ENCODE measurements around the gene CLIC4. TPM values are rescaled to one million over a fixed set of nuclear protein-coding genes. Genes with fewer than 3 reads are reported as not detected.
"Not testable (repeated sequence)": the region's sequence is repeated elsewhere in the genome, so short reads cannot be mapped to it uniquely, and the experiment has no call there.

CLIC4 gene
- total RNA-seq, 1 donor from 2014 or later, result 353 TPM

GRCh38 chr1:24696756-24697330 lies 48.4 kb upstream of the CLIC4 start:
- Histone ChIP-seq H3K36me3 (ENCODE audit: insufficient read depth, low read length) (no peaks in the 10 kb centered on the region), H3K27me3 (ENCODE audit: insufficient read depth, low read length) (no peaks in the 10 kb centered on the region), H3K27ac (ENCODE audit: low read depth, low read length) (no peak overlapping the region), H2AFZ (ENCODE audit: low read depth, low read length) (no peak overlapping the region), H3K9me3 (ENCODE audit: insufficient read depth, low read depth, low read length) (no peaks in the 10 kb centered on the region), H3K4me1 (ENCODE audit: insufficient read depth, low read length) (peaks cover 6% of the 10 kb centered on the region), H3K4me2 (ENCODE audit: low read length) (no peak overlapping the region), H4K20me1 (ENCODE audit: insufficient read depth, low read length) (no peaks in the 10 kb centered on the region), H3K4me3 (ENCODE audit: insufficient read depth, low read depth, low read length) (no peak overlapping the region), H3K79me2 (ENCODE audit: insufficient read depth, low read length) (no peaks in the 10 kb centered on the region), H3K9ac (ENCODE audit: low read length) (no peak overlapping the region)
- Mint-ChIP-seq H3K27ac (ENCODE audit: unreplicated experiment) (no peak overlapping the region), H3K4me3 (ENCODE audit: unreplicated experiment) (no peak overlapping the region), H3K27me3 (ENCODE audit: low read depth, unreplicated experiment) (peaks cover 3% of the 10 kb centered on the region), H3K4me1 (ENCODE audit: low read depth, unreplicated experiment) (peaks cover 8% of the 10 kb centered on the region), H3K36me3 (ENCODE audit: low read depth, unreplicated experiment) (no peaks in the 10 kb centered on the region), H3K9me3 (ENCODE audit: unreplicated experiment) (peaks cover 3% of the 10 kb centered on the region)
- DNase-seq (ENCODE audit: low read depth) (no peak), FAIRE-seq (no peak)
- TF ChIP-seq EZH2 (IDR thresholded peaks at IDR 0.05; ENCODE audit: insufficient read depth, low read length) (no peak), CTCF (IDR thresholded peaks at IDR 0.05; ENCODE audit: insufficient read depth, low read depth, low read length) (no peak)

GRCh38 chr1:24697453-24698001 lies 47.7 kb upstream of the CLIC4 start:
- not testable (repeated sequence) for DNase-seq (ENCODE audit: low read depth); H3K9ac ChIP-seq (ENCODE audit: low read length); H3K4me3 Mint-ChIP-seq (ENCODE audit: unreplicated experiment); H2AFZ ChIP-seq (ENCODE audit: low read depth, low read length); H3K4me3 ChIP-seq (ENCODE audit: insufficient read depth, low read depth, low read length); H3K27ac Mint-ChIP-seq (ENCODE audit: unreplicated experiment); H3K9me3 Mint-ChIP-seq (ENCODE audit: unreplicated experiment); H3K4me1 Mint-ChIP-seq (ENCODE audit: low read depth, unreplicated experiment); H3K4me2 ChIP-seq (ENCODE audit: low read length); H4K20me1 ChIP-seq (ENCODE audit: insufficient read depth, low read length); H3K36me3 Mint-ChIP-seq (ENCODE audit: low read depth, unreplicated experiment); H3K36me3 ChIP-seq (ENCODE audit: insufficient read depth, low read length); FAIRE-seq; H3K79me2 ChIP-seq (ENCODE audit: insufficient read depth, low read length); H3K27me3 Mint-ChIP-seq (ENCODE audit: low read depth, unreplicated experiment); H3K9me3 ChIP-seq (ENCODE audit: insufficient read depth, low read depth, low read length); H3K27ac ChIP-seq (ENCODE audit: low read depth, low read length); H3K27me3 ChIP-seq (ENCODE audit: insufficient read depth, low read length)
- H3K4me1 ChIP-seq (ENCODE audit: insufficient read depth, low read length), result peaks cover 12% of the 10 kb centered on the region

- H3K4me1 Mint-ChIP-seq (ENCODE audit: low read depth, unreplicated experiment); H2AFZ ChIP-seq (ENCODE audit: low read depth, low read length); H3K4me3 ChIP-seq (ENCODE audit: insufficient read depth, low read depth, low read length); H3K4me3 Mint-ChIP-seq (ENCODE audit: unreplicated experiment); H3K4me2 ChIP-seq (ENCODE audit: low read length); H4K20me1 ChIP-seq (ENCODE audit: insufficient read depth, low read length); H3K27ac Mint-ChIP-seq (ENCODE audit: unreplicated experiment); DNase-seq (ENCODE audit: low read depth); FAIRE-seq; H3K27me3 ChIP-seq (ENCODE audit: insufficient read depth, low read length); H3K79me2 ChIP-seq (ENCODE audit: insufficient read depth, low read length); H3K9me3 Mint-ChIP-seq (ENCODE audit: unreplicated experiment); H3K36me3 Mint-ChIP-seq (ENCODE audit: low read depth, unreplicated experiment); H3K9ac ChIP-seq (ENCODE audit: low read length); H3K9me3 ChIP-seq (ENCODE audit: insufficient read depth, low read depth, low read length); H3K36me3 ChIP-seq (ENCODE audit: insufficient read depth, low read length); H3K27ac ChIP-seq (ENCODE audit: low read depth, low read length); H3K27me3 Mint-ChIP-seq (ENCODE audit: low read depth, unreplicated experiment): not testable (repeated sequence)
- peaks cover 19% of the 10 kb centered on the region for H3K4me1 ChIP-seq (ENCODE audit: insufficient read depth, low read length)
These were observed 46.9 kb upstream of the CLIC4 start for GRCh38 chr1:24698326-24698725.

Measured in astrocyte (in vitro differentiated cells and primary cell).